HL-60 (cell line): ENCODE results near the gene PRMT7.

Experiments used
- DNase-seq, 2 experiments: peaks; one replicate each; pipeline ENCODE4 v3.0.0-alpha.2; 2010 to 2020; ENCODE audit warnings: low read depth in 1 of 2, low spot score in 1 of 2
- H3K27ac ChIP-seq: fragments of 250-450 bp; sonication (Bioruptor Pico); replicated peaks from 2 replicates; pipeline ENCODE4 v1.5.1; 2020; ENCODE audit warnings: mild to moderate bottlenecking, moderate library complexity
- H3K27me3 ChIP-seq: fragments of 250-450 bp; sonication (Bioruptor Pico); 2 replicates; pipeline ENCODE4 v1.5.1; 2021; ENCODE audit warnings: mild to moderate bottlenecking, moderate library complexity; ENCODE audit not compliant: insufficient read depth, poor library complexity, severe bottlenecking
- H3K4me3 ChIP-seq: replicated peaks from 2 replicates; pipeline ENCODE4 v1.5.1; 2011; ENCODE audit warnings: mild to moderate bottlenecking, control low read depth, low read length; ENCODE audit not compliant: insufficient read depth
- CTCF ChIP-seq: IDR thresholded peaks from one replicate; pipeline ENCODE4 v1.5.1; 2011; ENCODE audit warnings: low read length, control low read depth, inconsistent platforms; ENCODE audit not compliant: insufficient read depth
- GABPA ChIP-seq: IDR thresholded peaks from 2 replicates; pipeline ENCODE4 v1.6.1; 2012; ENCODE audit warnings: low read depth
- POLR2AphosphoS5 ChIP-seq: IDR thresholded peaks from 2 replicates; pipeline ENCODE4 v1.6.1; 2012; ENCODE audit warnings: low read depth
- REST ChIP-seq: IDR thresholded peaks from 2 replicates; pipeline ENCODE4 v1.6.1; 2012; ENCODE audit warnings: low read depth; ENCODE audit not compliant: insufficient replicate concordance
- SPI1 ChIP-seq: IDR thresholded peaks from 2 replicates; pipeline ENCODE4 v1.6.1; 2012; ENCODE audit warnings: low read depth, mild to moderate bottlenecking, borderline replicate concordance

Gene PRMT7

GRCh38 chr16:68393333-68393732 lies 82.5 kb downstream of the PRMT7 start:
- TF ChIP-seq GABPA: no peak
- TF ChIP-seq CTCF: no peak
- TF ChIP-seq SPI1: no peak
- no peak for TF ChIP-seq REST
- no peak for TF ChIP-seq POLR2AphosphoS5
- no peak for DNase-seq
- H3K27me3 ChIP-seq: no peaks in the 10 kb centered on the region
- no peak overlapping the region for H3K4me3 ChIP-seq
- H3K27ac ChIP-seq: no peak overlapping the region

- Histone ChIP-seq H3K27ac (no peak overlapping the region), H3K27me3 (no peaks in the 10 kb centered on the region), H3K4me3 (no peak overlapping the region)
- DNase-seq: no peak
- no peak for TF ChIP-seq REST
- no peak for TF ChIP-seq CTCF
These were observed 84.5 kb downstream of the PRMT7 start for GRCh38 chr16:68395167-68395786.

- no peak overlapping the region for H3K27ac ChIP-seq
- H3K27me3 ChIP-seq: no peaks in the 10 kb centered on the region
- H3K4me3 ChIP-seq: no peak overlapping the region
- no peak for TF ChIP-seq GABPA
- no peak for TF ChIP-seq CTCF
- no peak for TF ChIP-seq SPI1
- no peak for TF ChIP-seq REST
- no peak for TF ChIP-seq POLR2AphosphoS5
- DNase-seq: no peak
These were observed 85.0 kb downstream of the PRMT7 start for GRCh38 chr16:68395815-68396214.
